Activated CD4-positive, CD25-positive, alpha-beta regulatory T cell treated with anti-CD3 and anti-CD28 coated beads, Interleukin-2, amount 50 U/mL, for 24 hours (primary cell): ENCODE results near the gene ACSM4.

Source experiments
- ATAC-seq, 2 donors: fragments of 150-1000 bp; cut with Tn5 transposase; one replicate each; pipeline ENCODE4 v1.10.0; 2021; ENCODE audit warnings: mild to moderate bottlenecking in 1 of 2, moderate library complexity in 1 of 2

Gene ACSM4

DNA sequence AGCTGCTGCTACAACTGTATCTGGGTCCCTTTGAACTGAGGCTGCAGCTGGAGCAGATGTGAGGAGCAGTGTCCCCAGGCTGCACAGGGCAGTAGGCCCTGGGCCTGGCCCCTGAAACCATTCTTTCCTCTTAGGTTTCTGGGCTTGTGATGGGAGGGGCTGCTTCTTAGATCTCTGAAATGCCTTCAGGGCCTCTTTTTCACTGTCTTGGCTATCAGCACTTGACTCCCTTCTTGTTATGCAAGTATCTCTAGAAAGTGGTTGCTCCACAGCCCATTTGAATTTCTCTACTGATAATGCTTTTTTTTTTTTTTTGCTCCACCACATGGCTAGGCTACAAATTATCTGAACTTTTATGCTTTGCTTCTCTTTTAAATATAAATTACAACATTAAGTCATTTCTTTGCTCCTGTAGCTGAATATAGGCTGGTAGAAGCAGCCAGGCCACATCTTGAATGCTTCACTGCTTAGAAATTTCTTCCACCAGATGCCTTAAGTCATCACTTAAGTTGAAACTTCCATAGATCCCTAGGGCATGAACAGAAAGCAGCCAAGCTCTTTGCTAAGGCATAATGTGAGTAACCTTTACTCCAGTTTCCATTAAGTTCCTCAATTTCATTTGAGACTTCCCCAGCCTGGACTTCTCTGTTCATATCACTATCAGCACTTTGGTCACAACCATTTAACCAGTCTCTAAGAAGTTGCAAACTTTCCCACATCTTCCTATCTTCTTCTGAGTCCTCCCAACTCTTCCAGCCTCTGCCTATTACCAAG lies 41.1 kb downstream of the ACSM4 start:
- no peak for ATAC-seq

DNA sequence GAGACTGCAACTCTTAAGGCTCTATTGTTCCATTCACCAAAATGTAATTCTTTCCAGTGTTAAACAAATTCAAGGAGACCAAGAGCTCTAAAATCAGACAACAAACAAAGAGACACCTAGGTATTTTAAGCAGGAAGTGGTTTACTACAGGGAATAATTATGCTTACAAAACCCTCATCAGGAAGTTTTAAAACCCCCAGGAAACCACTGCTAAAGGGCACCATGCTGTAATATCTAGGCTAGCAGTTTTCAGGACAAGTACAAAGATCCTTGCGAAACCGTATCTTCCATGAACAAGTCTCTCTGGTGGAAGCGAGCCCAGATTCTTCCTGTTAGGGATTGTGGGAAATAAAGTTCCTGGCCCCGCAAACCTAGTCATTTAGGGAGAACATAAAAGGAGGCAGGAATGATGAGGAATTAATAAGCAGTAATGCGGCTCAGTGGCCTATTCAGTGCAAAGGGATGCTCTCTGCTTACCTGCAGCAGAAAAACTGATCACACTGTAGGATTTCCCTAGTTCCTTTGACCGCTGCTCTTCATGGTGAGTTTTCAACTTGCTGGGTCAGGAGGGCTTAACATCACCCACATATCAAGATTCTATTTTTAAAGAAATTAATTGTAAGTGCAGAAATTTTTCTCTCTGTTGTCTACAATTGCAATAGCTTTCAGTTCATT lies 42.8 kb downstream of the ACSM4 start:
- no peak for ATAC-seq

DNA sequence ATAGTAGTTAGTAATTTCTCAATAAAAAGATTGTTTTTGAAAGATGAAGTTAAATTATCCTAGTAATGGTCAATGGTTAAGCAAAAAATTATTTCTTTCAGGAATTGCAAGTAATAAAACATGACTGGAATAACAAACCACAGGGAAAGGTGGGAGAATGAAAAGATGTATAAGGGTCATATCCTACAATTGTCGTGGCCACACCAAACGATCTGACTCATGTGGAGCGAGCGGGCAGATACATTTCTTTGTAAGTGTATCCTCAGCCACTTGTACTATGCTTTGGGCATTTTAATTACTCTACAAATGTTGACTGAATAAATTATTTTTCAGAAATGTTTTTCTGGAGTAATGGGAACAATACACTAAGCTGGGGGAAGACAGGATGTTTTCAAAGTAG lies 45.5 kb downstream of the ACSM4 start:
- ATAC-seq: no peak

DNA sequence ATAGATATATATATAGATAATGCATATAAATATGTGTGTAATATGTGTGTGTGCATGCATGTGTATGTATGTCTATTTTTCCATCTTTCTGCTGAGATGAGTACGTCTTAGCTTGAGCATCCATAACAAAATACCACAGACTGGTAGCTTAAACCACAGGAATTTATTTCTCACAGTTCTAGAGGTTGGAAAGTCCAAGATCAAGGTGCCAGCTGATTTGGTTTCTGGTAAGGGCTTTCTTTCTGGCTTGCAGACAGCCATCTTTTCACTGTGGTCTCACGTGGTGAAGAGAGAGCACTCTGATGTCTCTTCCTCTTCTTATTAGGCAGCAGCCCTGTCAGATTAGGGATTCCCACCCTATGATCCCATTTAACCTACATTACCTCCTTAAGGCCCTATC lies 47.3 kb downstream of the ACSM4 start:
- ATAC-seq: no peak

DNA sequence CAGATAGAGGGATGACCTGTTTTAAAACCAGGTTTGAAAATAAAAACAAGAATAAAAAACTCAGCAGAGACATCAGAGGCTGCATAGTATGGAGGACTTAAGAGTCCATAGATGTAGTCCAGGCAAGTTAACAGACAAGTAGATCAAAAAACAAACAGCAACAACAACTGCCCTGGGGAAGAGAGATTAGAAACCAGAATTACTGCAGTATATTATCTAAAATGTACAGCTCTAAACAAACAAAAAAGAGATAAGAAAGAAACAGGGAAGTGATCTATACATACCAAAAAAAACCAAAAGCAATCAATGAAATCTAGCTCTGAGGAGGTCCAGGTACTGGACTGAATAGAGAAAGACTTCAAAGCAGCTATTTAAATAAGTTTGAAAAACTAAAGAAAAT lies 48.8 kb downstream of the ACSM4 start:
- no peak for ATAC-seq

DNA sequence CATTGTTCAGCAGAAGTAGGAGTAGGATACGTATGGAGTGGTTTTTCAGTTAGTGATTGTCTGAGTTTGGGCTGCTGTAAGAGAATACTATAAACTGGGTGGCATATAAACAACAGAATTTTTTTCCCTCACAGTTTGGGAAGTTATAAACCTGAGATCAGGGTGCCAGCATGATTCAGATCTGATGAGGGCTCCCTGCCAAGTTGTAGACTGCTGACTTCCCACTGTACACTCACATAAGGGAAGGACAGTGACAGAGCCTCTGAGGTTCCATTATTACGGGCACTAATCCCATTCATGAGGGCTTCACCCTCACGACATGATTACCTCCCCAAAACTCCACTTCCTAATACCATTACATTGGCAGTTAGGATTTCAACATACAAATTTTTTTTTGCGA lies 50.7 kb downstream of the ACSM4 start:
- no peak for ATAC-seq

DNA sequence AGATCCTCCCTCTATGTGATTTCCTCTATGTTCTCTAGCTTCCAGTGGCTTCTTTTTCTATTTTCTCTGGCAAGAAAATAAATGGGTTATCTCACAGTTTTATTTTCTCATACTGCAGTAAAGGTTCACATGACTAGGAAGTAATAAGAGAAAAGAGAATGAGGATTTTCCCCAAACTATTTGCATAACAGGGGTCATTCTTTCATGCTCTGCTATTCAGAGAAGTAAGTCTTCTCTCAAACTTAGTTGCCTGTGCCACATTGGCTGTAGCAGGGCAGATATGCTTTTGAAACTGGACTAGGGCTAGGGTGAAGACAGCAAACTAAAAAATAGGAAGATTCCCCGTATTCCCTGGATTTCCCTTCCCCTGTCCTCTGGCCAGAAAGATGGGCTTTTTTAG lies 57.4 kb downstream of the ACSM4 start:
- no peak for ATAC-seq

DNA sequence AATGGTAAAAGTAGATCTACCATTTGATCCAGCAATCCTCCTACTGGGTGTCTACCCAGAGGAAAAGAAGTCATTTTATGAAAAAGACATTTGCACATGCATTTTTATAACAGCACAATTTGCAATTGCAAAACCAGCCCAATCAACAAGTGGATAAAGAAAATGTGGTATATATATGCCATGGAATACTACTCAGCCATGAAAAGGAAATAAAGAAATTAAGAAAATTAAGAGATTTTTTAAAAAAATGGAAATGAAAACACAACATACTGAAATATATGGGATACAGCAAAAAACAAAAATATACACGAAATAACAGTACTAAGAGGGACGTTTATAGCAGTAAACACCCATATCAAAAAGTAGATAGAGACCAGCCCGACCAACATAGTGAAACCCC lies 58.9 kb downstream of the ACSM4 start:
- ATAC-seq: no peak

DNA sequence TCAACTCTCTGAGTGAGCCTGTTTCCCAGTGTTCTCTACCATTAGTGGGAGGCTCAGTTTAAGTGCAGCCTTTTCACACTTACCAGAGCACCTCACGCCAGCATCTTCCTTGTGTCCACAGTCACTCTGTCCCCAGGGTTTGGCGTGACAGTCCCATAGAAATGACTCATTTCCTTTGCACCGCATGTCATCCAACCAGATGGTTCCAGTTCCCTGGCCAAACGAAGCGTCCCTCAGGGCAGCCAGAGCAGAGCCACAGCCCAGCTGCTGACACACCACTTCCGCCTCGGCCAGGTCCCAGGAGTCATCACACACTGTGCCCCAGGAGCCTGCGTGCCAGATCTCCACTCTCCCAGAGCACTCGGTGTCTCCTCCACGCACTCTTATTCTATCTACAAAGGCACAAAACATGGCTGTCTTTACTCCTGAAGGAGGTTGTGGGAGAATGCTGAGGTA lies 65.4 kb downstream of the ACSM4 start:
- ATAC-seq: no peak

DNA sequence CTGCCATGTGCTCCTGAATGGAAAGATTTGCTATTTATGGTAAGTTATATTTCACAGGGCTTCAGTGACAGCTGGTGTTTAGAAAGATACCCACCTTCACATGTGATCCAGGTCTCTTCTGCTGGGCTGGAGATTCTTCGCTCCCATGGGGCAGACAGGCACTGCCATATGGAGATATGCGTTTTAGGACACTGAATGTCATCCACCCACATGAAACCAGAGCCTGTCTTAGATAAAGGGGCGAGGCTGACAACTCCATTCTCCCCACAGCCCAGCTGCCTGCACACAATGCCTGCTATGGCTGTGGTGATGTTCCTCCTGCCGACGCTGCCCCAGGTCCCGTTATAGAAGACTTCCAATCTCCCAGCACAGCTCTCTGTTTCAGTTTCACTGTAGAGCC lies 69.4 kb downstream of the ACSM4 start:
- ATAC-seq: no peak

DNA sequence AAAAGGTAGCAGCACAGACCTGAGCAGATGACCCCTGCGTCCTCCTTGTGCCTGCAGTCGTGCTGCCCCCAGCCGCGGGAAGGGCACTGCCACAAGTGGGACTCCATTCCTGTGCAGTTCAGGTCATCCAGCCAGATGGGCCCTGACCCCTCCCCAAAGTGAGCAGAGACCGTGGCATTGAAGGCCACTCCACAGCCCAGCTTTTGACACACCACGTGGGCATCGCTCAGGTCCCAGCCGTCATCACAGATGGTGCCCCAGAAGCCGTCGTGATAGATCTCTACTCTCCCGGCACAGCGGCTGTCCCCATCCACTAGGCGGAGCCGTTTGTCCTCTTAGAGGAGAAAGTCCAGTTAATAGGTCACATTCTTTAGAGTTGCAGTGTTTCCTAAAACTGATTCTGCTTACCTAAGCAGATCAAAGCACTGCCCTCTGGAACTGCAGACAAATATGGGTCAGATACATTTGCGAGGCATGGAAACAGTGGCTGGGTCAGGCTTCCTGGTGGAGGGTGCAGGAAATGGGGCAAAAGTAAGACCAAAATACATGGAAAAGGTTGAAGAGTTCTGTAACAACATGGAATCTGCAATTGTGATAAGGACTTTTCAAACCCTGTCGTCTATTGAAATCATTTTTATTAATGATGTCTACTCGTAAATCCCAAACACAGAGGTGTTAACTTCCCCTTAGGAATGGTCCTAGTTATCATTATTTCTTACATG lies 70.7 kb downstream of the ACSM4 start:
- ATAC-seq: no peak

DNA sequence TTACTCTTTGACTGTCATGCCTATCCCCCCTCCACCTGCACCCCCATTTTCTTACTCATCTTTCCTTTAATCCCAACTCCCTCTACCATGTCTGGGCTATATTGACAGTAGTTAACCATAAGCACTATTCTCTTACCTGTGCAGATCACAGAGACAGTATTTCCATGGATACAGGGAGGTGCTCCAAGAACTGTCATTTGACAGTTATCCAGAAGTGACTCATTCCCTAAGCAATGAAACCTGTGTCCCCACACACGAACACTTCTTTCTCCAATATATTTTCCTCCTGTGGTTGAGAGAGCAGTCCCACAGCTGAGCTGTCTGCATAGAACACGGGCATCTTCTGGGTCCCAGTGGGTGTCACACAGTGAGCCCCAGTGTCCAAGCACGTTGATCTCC lies 71.3 kb downstream of the ACSM4 start:
- ATAC-seq: no peak

DNA sequence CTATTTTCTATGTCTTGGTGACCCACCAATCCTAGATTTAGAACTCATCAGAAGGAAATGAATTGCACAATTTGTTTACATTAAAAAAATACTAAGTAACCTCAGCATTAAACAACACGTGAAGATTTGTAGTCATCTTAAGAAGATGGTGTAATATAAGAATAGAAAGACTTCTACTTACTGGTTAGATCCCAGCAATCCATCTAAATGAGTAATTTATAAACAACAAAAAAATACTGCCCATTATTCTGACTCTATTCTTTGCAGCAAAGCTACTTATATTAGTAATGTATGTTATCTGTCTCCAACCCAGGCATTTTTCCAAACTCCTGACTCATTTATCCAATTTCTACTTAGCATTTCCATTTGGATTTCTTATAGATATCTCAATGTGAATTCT lies 72.3 kb downstream of the ACSM4 start:
- ATAC-seq: no peak
